OCI-LY3 (cell line): ENCODE data around the gene IMMP2L.

Source experiments
- CTCF ChIP-seq: fragments of 200-600, 300-600 bp; sonication (generic); IDR thresholded peaks from 2 replicates; pipeline ENCODE4 v1.5.1; 2014; ENCODE audit warnings: antibody characterized with exemption, low read length, low read depth
- EZH2phosphoT487 ChIP-seq: fragments of 200-600 bp; shearing (Covaris generic); IDR thresholded peaks from 2 replicates; pipeline ENCODE4 v1.6.1; 2018; ENCODE audit warnings: antibody characterized with exemption, mixed run types, low read depth

- TF ChIP-seq CTCF (no peak), EZH2phosphoT487 (no peak)
These were observed 181.3 kb downstream of the IMMP2L start for GRCh38 chr7:111380945-111381344.
